Adrenal gland (tissue), 12 donors: ENCODE measurements around the gene ZSCAN10. TPM values are rescaled to one million over a fixed set of nuclear protein-coding genes. Genes with fewer than 3 reads are reported as not detected.

Experiments
- DNase-seq, 7 donors: peaks; one replicate each; pipeline ENCODE4 v3.0.0-alpha.2; 2019 to 2020
- H3K27ac ChIP-seq, 5 donors: fragments of 200-600 bp; sonication (generic) in 4 of 5; 1 replicate in 3 of 5; 2 replicates in 2 of 5; pipeline versions ENCODE4 v1.5.1 to v1.8.0; 2016 to 2020; ENCODE audit warnings: mild to moderate bottlenecking in 1 of 5
- H3K27me3 ChIP-seq: fragments of 200-600 bp; 2 replicates; pipeline ENCODE4 v1.8.0; 2021
- H3K36me3 ChIP-seq, 2 donors: fragments of 200-600 bp; replicated peaks in 1 of 2; 1 replicate in 1 of 2; 2 replicates in 1 of 2; pipeline versions ENCODE4 v1.5.1 to v1.8.0; 2018 to 2022
- H3K4me1 ChIP-seq, 2 donors: fragments of 200-600 bp; replicated peaks in 1 of 2; 1 replicate in 1 of 2; 2 replicates in 1 of 2; pipeline versions ENCODE4 v1.5.1 to v1.8.0; 2018 to 2021
- H3K4me3 ChIP-seq, 4 donors: fragments of 200-600 bp; sonication (generic) in 3 of 4; one replicate each; pipeline ENCODE4 v1.5.1; 2016 to 2018
- H3K9me3 ChIP-seq, 3 donors: fragments of 200-600 bp; sonication (generic) in 1 of 3; replicated peaks in 1 of 3; 1 replicate in 2 of 3; 2 replicates in 1 of 3; pipeline versions ENCODE4 v1.5.1 to v1.8.0; 2016 to 2021
- POLR2A ChIP-seq, 2 donors: fragments of 450-650 bp; IDR thresholded peaks; one replicate each; pipeline ENCODE4 v1.6.1; 2017; ENCODE audit warnings: antibody characterized with exemption in 2 of 2, mild to moderate bottlenecking in 2 of 2, moderate library complexity in 1 of 2
- WGBS, 4 donors: extraction: QIAGEN DNeasy Blood & Tissue Kit in 2 of 4; methylation state at CpG; one replicate each; pipeline versions ENCODE4 v1.1.5 to v1.1.7; 2013 to 2017; 5-methylcytosine and 5-hydroxymethylcytosine counted together
- intact Hi-C, 2 donors: fragments of 100-400 bp; cut with DNase I; formaldehyde crosslinking; loops; one replicate each; pipeline versions ENCODE4 v1.14.1 to v1.15.0; 2022 to 2023
- polyA plus RNA-seq, 3 donors: library from polyadenylated mRNA; stranded (reverse); fragments of 200-250 nt in 2 of 3; fragments of 350-450 nt in 1 of 3; fragmentation: Illumina TruSeq in 1 of 3; extraction: RNeasy Lipid Tissue Mini Kit (QIAGEN cat#74804) in 1 of 3; gene quantifications; one replicate each; pipeline ENCODE4 v1.2.3, GENCODE V29; 2013 to 2014
- total RNA-seq, 9 donors: library from RNA; depleted of rRNA in 4 of 9; stranded (reverse); fragments of >200 nt in 4 of 9; fragments of 120-200 nt in 1 of 9; fragmentation: NEBNext Ultra II Directional in 1 of 9; extraction: Animal tissue kit (Norgen Biotek cat#: 25700) in 1 of 9; gene quantifications; one replicate each; pipeline versions ENCODE4 v1.1.0 to v1.2.4, GENCODE V29; 2013 to 2023
- TF ChIP-seq, protein P1 (sequence below), 6 experiments: fragments of 450-650 bp in 4 of 6; fragments of 200-600 bp in 2 of 6; sonication (generic) in 1 of 6; IDR thresholded peaks; 1 replicate in 5 of 6; 2 replicates in 1 of 6; pipeline versions ENCODE4 v1.5.1 to v1.8.0; 2016 to 2021; ENCODE audit warnings: antibody characterized with exemption in 6 of 6, mild to moderate bottlenecking in 2 of 6, moderate library complexity in 1 of 6
- donor health status: healthy with polysubstance abuse.
- donor health status: Bipolar disorder and iron deficiency.
- donor health status: DM: yes; HTN: yes; CAD: no.
- donor health status: DM: no; HTN: no; CAD: no.
- donor health status: DM: no; HTN: no; CAD: no.
- donor health status: DM: yes; HTN: yes; CAD: no.

Gene ZSCAN10
- total and polyA plus RNA-seq, 12 donors: 0.11 to 0.50 (median 0.14) TPM; not detected in 8

DNA sequence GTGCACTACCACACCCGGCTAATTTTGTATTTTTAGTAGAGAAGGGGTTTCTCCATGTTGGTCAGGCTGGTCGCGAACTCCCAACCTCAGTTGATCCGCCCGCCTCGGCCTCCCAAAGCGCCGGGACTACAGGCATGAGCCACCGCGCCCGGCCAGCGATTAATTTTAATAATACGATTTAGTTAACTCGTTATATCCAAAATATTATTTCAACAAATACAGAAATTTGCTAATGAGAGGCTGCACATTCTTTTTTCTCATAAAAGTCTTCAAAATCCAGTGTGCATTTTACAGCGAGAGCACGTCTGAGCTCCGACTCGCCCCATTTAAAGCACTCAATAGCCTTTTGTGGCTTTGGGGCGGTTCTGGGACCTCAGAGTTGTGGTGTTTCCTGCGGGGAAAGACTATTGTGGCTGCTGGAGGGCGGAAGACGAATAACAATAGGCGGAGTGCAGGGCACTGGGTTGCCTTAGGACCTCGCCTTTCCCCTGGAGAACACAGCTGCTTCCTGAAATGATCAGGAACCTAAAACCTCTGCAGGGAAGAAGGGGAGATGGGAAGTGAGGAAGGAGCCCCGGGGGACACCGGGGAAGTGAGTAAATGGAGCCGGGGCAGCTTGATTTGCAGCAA is 2.9 kb upstream of the ZSCAN10 start:
- Histone ChIP-seq H3K36me3 (no peaks in the 10 kb centered on the region), H3K9me3 (no peaks in the 10 kb centered on the region), H3K4me3 (no peak overlapping the region), H3K27ac (peak overlapping the region in 1 of 5 donors; percentile 21), H3K27me3 (no peaks in the 10 kb centered on the region), H3K4me1 (peaks cover 2 to 17% of the 10 kb centered on the region in 2 donors)
- TF ChIP-seq, protein P1, sequence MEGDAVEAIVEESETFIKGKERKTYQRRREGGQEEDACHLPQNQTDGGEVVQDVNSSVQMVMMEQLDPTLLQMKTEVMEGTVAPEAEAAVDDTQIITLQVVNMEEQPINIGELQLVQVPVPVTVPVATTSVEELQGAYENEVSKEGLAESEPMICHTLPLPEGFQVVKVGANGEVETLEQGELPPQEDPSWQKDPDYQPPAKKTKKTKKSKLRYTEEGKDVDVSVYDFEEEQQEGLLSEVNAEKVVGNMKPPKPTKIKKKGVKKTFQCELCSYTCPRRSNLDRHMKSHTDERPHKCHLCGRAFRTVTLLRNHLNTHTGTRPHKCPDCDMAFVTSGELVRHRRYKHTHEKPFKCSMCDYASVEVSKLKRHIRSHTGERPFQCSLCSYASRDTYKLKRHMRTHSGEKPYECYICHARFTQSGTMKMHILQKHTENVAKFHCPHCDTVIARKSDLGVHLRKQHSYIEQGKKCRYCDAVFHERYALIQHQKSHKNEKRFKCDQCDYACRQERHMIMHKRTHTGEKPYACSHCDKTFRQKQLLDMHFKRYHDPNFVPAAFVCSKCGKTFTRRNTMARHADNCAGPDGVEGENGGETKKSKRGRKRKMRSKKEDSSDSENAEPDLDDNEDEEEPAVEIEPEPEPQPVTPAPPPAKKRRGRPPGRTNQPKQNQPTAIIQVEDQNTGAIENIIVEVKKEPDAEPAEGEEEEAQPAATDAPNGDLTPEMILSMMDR (IDR thresholded peaks at IDR 0.05): no peak
- TF ChIP-seq POLR2A (IDR thresholded peaks at IDR 0.05): no peak
- DNase-seq: peak in 2 of 7 donors; percentile 45 to 67
- intact Hi-C loops: no loop called here
- 49 to 65% (median 55%) methylated on average over 27 of the region's 27 CpGs for WGBS, 4 donors

GRCh38 chr16:3101018-3101840 is 2.1 kb upstream of the ZSCAN10 start:
- Histone ChIP-seq H3K27ac (peak overlapping the region in 2 of 5 donors; percentile 9 to 21), H3K27me3 (no peaks in the 10 kb centered on the region), H3K4me3 (no peak overlapping the region), H3K36me3 (no peaks in the 10 kb centered on the region), H3K9me3 (no peaks in the 10 kb centered on the region), H3K4me1 (peaks cover 0 to 14% of the 10 kb centered on the region in 2 donors)
- intact Hi-C loops: no loop called here
- WGBS, 4 donors: 53 to 55% (median 55%) methylated on average over 23 to 29 of the region's 29 CpGs
- TF ChIP-seq, protein P1 (IDR thresholded peaks at IDR 0.05): peak in 5 of 6 experiments; percentile 22 to 50 (median 37)
- TF ChIP-seq POLR2A (IDR thresholded peaks at IDR 0.05): no peak
- no peak for DNase-seq

DNA sequence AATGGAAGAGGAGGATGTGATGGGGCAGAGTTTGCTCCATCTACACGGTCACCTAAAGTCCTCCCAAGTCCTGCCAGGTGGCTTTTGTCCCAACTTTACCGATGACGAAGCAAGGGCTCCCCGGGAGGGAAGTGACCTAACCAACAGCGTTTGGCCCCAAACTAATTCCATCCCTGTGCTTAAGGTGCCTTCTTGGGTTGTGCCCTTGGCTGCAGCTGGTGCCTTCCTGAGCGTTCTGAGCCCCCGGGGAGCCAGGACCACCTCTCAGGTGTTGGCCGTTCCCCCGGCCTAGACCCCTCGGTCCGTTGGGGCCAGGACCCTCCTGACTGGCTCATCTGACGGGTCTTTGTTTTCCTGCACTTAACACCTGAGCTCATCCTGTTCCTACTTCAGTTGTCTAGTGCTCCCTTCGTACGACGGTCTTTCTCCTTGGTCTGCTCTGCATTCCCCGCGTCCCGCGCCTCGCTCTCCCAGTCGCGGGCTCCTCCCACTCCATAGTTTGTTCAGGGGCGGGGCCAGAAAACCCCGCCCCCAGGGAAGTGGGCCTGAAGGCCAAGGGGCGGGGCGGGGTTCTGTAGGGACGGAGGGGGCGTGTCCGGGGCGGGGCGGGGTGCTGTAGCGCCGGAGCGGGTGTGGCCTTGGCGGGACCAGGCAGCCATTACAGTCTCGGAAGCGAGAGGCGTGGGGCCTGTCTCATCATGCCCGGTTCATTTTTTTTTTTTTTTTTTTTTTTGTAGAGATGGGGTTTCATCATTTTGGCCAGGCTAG is 822 bp upstream of the ZSCAN10 start:
- peaks cover 0 to 7% of the 10 kb centered on the region in 2 donors for H3K4me1 ChIP-seq
- intact Hi-C loops: no loop called here
- H3K36me3 ChIP-seq: no peaks in the 10 kb centered on the region
- H3K27ac ChIP-seq: no peak overlapping the region
- TF ChIP-seq, protein P1 (IDR thresholded peaks at IDR 0.05): no peak
- no peak for TF ChIP-seq POLR2A (IDR thresholded peaks at IDR 0.05)
- H3K4me3 ChIP-seq: peak overlapping the region in 1 of 4 donors; percentile 37
- H3K9me3 ChIP-seq: no peaks in the 10 kb centered on the region
- DNase-seq: peak; percentile 90 to 96 (median 93)
- H3K27me3 ChIP-seq: no peaks in the 10 kb centered on the region
- WGBS, 4 donors: 2 to 6% (median 4%) methylated on average over 31 to 39 of the region's 39 CpGs

DNA sequence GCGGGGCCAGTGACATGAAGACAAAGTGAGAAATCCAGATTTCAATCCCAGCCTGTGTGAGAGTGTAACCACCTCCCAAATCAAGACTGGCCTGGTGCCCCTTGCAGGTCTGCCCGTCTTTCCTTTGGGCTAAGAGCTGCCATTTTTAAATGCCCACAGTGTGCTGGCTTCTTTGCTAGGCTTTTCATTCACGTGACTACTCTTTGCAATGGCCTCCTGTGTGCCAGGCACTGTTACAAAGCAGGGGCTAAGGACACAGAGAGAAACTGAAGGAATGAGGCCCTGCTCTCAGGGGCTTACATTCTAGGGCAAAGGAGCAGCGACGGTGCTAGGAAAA is 269 bp upstream of the ZSCAN10 start:
- H3K36me3 ChIP-seq: no peaks in the 10 kb centered on the region
- DNase-seq: no peak
- TF ChIP-seq POLR2A (IDR thresholded peaks at IDR 0.05): no peak
- TF ChIP-seq, protein P1 (IDR thresholded peaks at IDR 0.05): no peak
- no peak overlapping the region for H3K4me3 ChIP-seq
- H3K27me3 ChIP-seq: no peaks in the 10 kb centered on the region
- intact Hi-C loops: no loop called here
- H3K27ac ChIP-seq: no peak overlapping the region
- H3K4me1 ChIP-seq: peaks cover 0 to 7% of the 10 kb centered on the region in 2 donors
- H3K9me3 ChIP-seq: no peaks in the 10 kb centered on the region
- WGBS, 4 donors: 63 to 73% (median 71%) methylated on average over 5 of the region's 5 CpGs
